ENCODE results near the gene ZBTB6. TPM values are rescaled to one million over a fixed set of nuclear protein-coding genes. Genes with fewer than 3 reads are reported as not detected.
A peak's percentile ranks its signal among the peaks of the same experiment; 100 is the strongest.

Gene ZBTB6
- total and polyA plus RNA-seq, 2 of the 13 experiments (the other 11 are each of a cell fraction or from before 2014, with no cell fraction given): 3.7 to 7.1 TPM

DNA sequence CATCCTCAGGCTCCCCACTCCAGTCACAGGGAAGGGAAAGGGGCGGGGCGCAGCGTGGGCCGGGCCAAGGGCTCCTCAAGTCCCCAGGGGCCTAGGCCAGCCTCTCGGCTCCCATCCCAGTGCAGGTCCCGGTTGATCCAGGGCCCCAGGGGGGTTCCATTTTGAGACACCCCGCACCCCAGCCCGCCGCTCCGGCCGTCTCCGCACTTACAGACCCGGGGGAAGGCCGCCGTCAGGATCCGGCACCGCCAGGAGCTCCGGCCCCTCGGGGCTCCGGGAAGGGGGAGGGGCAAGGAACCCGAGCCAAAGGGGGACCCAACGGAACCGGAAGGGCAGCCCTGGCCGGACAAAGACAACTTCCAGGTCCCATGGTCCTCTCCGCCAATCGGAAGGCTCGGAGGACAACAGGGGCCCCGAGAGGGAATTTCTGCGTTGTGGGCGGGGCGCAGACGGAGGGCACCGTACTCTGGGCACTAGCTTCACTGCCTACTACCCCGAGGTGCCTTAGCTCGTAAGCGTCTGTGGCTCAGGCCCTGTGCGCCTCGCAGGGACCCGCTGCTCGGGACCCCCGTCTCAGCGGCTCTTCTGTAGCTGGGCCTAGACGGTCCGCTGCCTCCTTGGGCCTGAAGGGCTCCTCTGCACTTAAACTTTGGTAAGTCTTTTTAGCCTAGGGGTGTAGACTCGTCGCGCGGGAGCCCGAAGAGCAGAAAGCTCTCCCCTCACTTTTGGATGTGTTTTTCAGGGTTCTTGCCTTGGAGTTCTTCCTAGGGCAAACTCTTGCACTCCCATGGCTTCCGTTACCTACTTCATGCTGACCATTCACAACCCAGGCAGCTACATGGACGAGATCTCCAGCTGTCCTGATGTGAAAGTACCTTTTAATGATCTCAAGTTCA is 18.4 kb upstream of the ZBTB6 start, which contains the start of gene ZBTB26:
TSS of gene ZBTB26 (minus strand) at position 287 of the 896 bp plus-strand sequence. CDS start 11,578 bp downstream, outside the sequence.
- H3K27me3 ChIP-seq (ENCODE audit: control insufficient read depth in 1 of 2, insufficient read depth in 2 of 2, low read length in 2 of 2): no peaks in the 10 kb centered on the region; a peak in 1 of 5 replicates
- peak within 1 kb of the TSS; percentile 87 for H3K27ac ChIP-seq (ENCODE audit: extremely low read length, insufficient read depth, low read length)
- H3K9ac ChIP-seq (ENCODE audit: insufficient read depth, low read depth, low read length): peak within 1 kb of the TSS; percentile 92
- peak within 1 kb of the TSS; percentile 72 to 99 (median 85) for H3K4me3 ChIP-seq (replicated peaks in 1 of 3; ENCODE audit: insufficient read depth in 1 of 3, low read depth in 2 of 3, low read length in 3 of 3)
- peak; percentile 94 for DNase-seq (ENCODE audit: low spot score)
- peaks cover 66% of the 10 kb centered on the region for H3K79me2 ChIP-seq (ENCODE audit: insufficient read depth, low read length)
- WGBS (ENCODE audit: low lambda C conversion rate): 0% methylated on average over 8 of the region's 51 CpGs
- POLR2A ChIA-PET: interaction anchor here (0.9 to 3.5 kb wide), 10 partner anchors 11 to 666 kb away, joined by 3 to 107 read pairs (median 4); partner anchors contain the start of genes MRRF, RABGAP1, RBM18 and RC3H2
- peak within 1 kb of the TSS; percentile 12 for H2AFZ ChIP-seq (ENCODE audit: low read length)
- H3K4me2 ChIP-seq (ENCODE audit: low read depth, low read length): peak within 1 kb of the TSS; percentile 86
- H3K36me3 ChIP-seq (replicated peaks in 1 of 2; ENCODE audit: control insufficient read depth in 1 of 2, insufficient read depth in 2 of 2, low read length in 2 of 2): no peaks in the 10 kb centered on the region
- no peaks in the 10 kb centered on the region for H4K20me1 ChIP-seq (ENCODE audit: insufficient read depth, low read length)
- peak; percentile 98 for ATAC-seq
- intact Hi-C loops (cut with micrococcal nuclease; ENCODE audit: unreplicated experiment): loop anchor here (2.0 kb wide), 1 partner anchor 19 kb away; the partner anchor contains the start of gene ZBTB6
- CTCF ChIA-PET (ENCODE audit: low intra/inter-chr PET ratio, low total read pairs): no interaction called here
- peak; percentile 32 for FAIRE-seq
- H3K9me3 ChIP-seq (ENCODE audit: low read length): no peaks in the 10 kb centered on the region
- H3K4me1 ChIP-seq (ENCODE audit: insufficient read depth, low read length): peaks cover 43% of the 10 kb centered on the region
- BruUV-seq (replicated peaks): no TSS peak
- in situ Hi-C loops (cut with HindIII; ENCODE audit: extremely low pct_ligation_motif_present, low pct_unique_long_range_greater_than_20kb): no loop called here
- TF ChIP-seq, protein P1, sequence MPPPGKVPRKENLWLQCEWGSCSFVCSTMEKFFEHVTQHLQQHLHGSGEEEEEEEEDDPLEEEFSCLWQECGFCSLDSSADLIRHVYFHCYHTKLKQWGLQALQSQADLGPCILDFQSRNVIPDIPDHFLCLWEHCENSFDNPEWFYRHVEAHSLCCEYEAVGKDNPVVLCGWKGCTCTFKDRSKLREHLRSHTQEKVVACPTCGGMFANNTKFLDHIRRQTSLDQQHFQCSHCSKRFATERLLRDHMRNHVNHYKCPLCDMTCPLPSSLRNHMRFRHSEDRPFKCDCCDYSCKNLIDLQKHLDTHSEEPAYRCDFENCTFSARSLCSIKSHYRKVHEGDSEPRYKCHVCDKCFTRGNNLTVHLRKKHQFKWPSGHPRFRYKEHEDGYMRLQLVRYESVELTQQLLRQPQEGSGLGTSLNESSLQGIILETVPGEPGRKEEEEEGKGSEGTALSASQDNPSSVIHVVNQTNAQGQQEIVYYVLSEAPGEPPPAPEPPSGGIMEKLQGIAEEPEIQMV (CRISPR knock-in tag; IDR thresholded peaks at IDR 0.05; ENCODE audit: low read depth): peak; percentile 63
- no peak for TF ChIP-seq SRSF1 (optimal IDR thresholded peaks at IDR 0.05; ENCODE audit: low read depth, low read length)
- no peak; the same call in 1 of the 2 replicates for TF ChIP-seq ZMAT3 (CRISPR knock-in tag; conservative IDR thresholded peaks at IDR 0.05)
- TF ChIP-seq ZNF724P (CRISPR knock-in tag; IDR thresholded peaks at IDR 0.05; ENCODE audit: borderline replicate concordance): 0 out of 2 replicates have a peak, but pooled peaks have one; percentile 39
- peak; percentile 73; the same call in 1 of the 2 replicates for TF ChIP-seq ZNF335 (CRISPR knock-in tag; IDR thresholded peaks at IDR 0.05)
- TF ChIP-seq MAZ (IDR thresholded peaks at IDR 0.05; ENCODE audit: borderline replicate concordance, low read depth, low read length): peak; percentile 66; the same call in 1 of the 2 replicates
- TF ChIP-seq MAZ (CRISPR knock-in tag; IDR thresholded peaks at IDR 0.05; ENCODE audit: low read depth): peak; percentile 80
- TF ChIP-seq TSC22D2 (CRISPR knock-in tag; IDR thresholded peaks at IDR 0.05; ENCODE audit: borderline replicate concordance): no peak
- TF ChIP-seq SOX5 (CRISPR knock-in tag; IDR thresholded peaks at IDR 0.05; ENCODE audit: borderline replicate concordance): peak; percentile 45
- TF ChIP-seq NAIF1 (CRISPR knock-in tag; IDR thresholded peaks at IDR 0.05; ENCODE audit: borderline replicate concordance): 0 out of 2 replicates have a peak, but pooled peaks have one; percentile 19
- peak; percentile 82 for TF ChIP-seq ZNF839 (CRISPR knock-in tag; IDR thresholded peaks at IDR 0.05; ENCODE audit: borderline replicate concordance)
- peak; percentile 90 for TF ChIP-seq RBFOX2 (IDR thresholded peaks at IDR 0.05; ENCODE audit: low read depth, low read length)
- TF ChIP-seq, protein P2, sequence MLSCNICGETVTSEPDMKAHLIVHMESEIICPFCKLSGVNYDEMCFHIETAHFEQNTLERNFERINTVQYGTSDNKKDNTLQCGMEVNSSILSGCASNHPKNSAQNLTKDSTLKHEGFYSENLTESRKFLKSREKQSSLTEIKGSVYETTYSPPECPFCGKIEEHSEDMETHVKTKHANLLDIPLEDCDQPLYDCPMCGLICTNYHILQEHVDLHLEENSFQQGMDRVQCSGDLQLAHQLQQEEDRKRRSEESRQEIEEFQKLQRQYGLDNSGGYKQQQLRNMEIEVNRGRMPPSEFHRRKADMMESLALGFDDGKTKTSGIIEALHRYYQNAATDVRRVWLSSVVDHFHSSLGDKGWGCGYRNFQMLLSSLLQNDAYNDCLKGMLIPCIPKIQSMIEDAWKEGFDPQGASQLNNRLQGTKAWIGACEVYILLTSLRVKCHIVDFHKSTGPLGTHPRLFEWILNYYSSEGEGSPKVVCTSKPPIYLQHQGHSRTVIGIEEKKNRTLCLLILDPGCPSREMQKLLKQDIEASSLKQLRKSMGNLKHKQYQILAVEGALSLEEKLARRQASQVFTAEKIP (CRISPR knock-in tag; IDR thresholded peaks at IDR 0.05; ENCODE audit: borderline replicate concordance): no peak
- TF ChIP-seq NKX3-1 (CRISPR knock-in tag; IDR thresholded peaks at IDR 0.05): 0 out of 2 replicates have a peak, but pooled peaks have one; percentile 41
- TF ChIP-seq, protein P3, sequence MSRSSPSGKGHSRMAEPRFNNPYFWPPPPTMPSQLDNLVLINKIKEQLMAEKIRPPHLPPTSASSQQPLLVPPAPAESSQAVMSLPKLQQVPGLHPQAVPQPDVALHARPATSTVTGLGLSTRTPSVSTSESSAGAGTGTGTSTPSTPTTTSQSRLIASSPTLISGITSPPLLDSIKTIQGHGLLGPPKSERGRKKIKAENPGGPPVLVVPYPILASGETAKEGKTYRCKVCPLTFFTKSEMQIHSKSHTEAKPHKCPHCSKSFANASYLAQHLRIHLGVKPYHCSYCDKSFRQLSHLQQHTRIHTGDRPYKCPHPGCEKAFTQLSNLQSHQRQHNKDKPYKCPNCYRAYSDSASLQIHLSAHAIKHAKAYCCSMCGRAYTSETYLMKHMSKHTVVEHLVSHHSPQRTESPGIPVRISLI (CRISPR knock-in tag; IDR thresholded peaks at IDR 0.05; ENCODE audit: borderline replicate concordance): no peak
- peak; percentile 81; the same call in 1 of the 2 replicates for TF ChIP-seq ZNF350 (CRISPR knock-in tag; IDR thresholded peaks at IDR 0.05; ENCODE audit: borderline replicate concordance, low read depth)
- no peak for TF ChIP-seq ZNF367 (CRISPR knock-in tag; IDR thresholded peaks at IDR 0.05; ENCODE audit: borderline replicate concordance)
- no peak for TF ChIP-seq NFE2 (CRISPR knock-in tag; IDR thresholded peaks at IDR 0.05)
- TF ChIP-seq NRL (CRISPR knock-in tag; IDR thresholded peaks at IDR 0.05; ENCODE audit: borderline replicate concordance): peak; percentile 67; the same call in 1 of the 2 replicates

Measured in HepG2 (cell line).